ENCODE measurements around the gene TGM5. TPM values are rescaled to one million over a fixed set of nuclear protein-coding genes. Genes with fewer than 3 reads are reported as not detected.

TGM5 gene
- total RNA-seq, 1 experiment from 2014 or later, result 0.39 TPM

- BruUV-seq (replicated peaks), result no TSS peak
- Histone ChIP-seq H3F3A (ENCODE audit: insufficient read depth, low read depth) (peaks cover 8% of the 10 kb centered on the region; the same call in 1 of the 2 replicates), H2AFZ (no peak overlapping the region), H3K4me3 (no peak overlapping the region), H3K4me1 (replicated peaks; ENCODE audit: insufficient read depth) (peaks cover 20% of the 10 kb centered on the region), H3K27ac (no peak overlapping the region), H4K20me1 (ENCODE audit: insufficient read depth) (no peaks in the 10 kb centered on the region), H3K36me3 (ENCODE audit: low read depth) (no peaks in the 10 kb centered on the region), H3K9me2 (ENCODE audit: insufficient read depth) (no peaks in the 10 kb centered on the region), H3K79me2 (ENCODE audit: low read depth) (no peaks in the 10 kb centered on the region), H3K27me3 (ENCODE audit: insufficient read depth, low read depth) (no peaks in the 10 kb centered on the region), H3K4me2 (no peak overlapping the region), H3K9me3 (ENCODE audit: insufficient read depth, low read depth) (no peaks in the 10 kb centered on the region)
- intact Hi-C loops (cut with micrococcal nuclease; ENCODE audit: unreplicated experiment), result no loop called here
- no peak for DNase-seq
- POLR2A ChIA-PET (ENCODE audit: unreplicated experiment), result no interaction called here
- TF ChIP-seq EZH2 (IDR thresholded peaks at IDR 0.05; ENCODE audit: low read depth) (no peak), CTCF (conservative IDR thresholded peaks at IDR 0.05) (no peak)
- CTCF ChIA-PET, result no interaction called here
Measured at GRCh38 chr15:43238671-43239131, 28.0 kb downstream of the TGM5 start.

GRCh38 chr15:43237842-43238470, 28.8 kb downstream of the TGM5 start:
- intact Hi-C loops (cut with micrococcal nuclease; ENCODE audit: unreplicated experiment), result no loop called here
- no peaks in the 10 kb centered on the region for H3K27me3 ChIP-seq (ENCODE audit: insufficient read depth, low read depth)
- DNase-seq, result no peak
- H3K4me3 ChIP-seq, result no peak overlapping the region
- H2AFZ ChIP-seq, result no peak overlapping the region
- H3K36me3 ChIP-seq (ENCODE audit: low read depth), result no peaks in the 10 kb centered on the region
- no peaks in the 10 kb centered on the region for H4K20me1 ChIP-seq (ENCODE audit: insufficient read depth)
- TF ChIP-seq CTCF (conservative IDR thresholded peaks at IDR 0.05) (no peak), EZH2 (IDR thresholded peaks at IDR 0.05; ENCODE audit: low read depth) (no peak)
- CTCF ChIA-PET, result no interaction called here
- POLR2A ChIA-PET (ENCODE audit: unreplicated experiment), result no interaction called here
- no peak overlapping the region for H3K4me2 ChIP-seq
- no TSS peak for BruUV-seq (replicated peaks)
- no peaks in the 10 kb centered on the region for H3K79me2 ChIP-seq (ENCODE audit: low read depth)
- H3K4me1 ChIP-seq (replicated peaks; ENCODE audit: insufficient read depth), result peaks cover 18% of the 10 kb centered on the region
- H3K9me3 ChIP-seq (ENCODE audit: insufficient read depth, low read depth), result no peaks in the 10 kb centered on the region
- no peak overlapping the region for H3K27ac ChIP-seq
- H3K9me2 ChIP-seq (ENCODE audit: insufficient read depth), result no peaks in the 10 kb centered on the region
- H3F3A ChIP-seq (ENCODE audit: insufficient read depth, low read depth), result peaks cover 3% of the 10 kb centered on the region; the same call in 1 of the 2 replicates

DNA sequence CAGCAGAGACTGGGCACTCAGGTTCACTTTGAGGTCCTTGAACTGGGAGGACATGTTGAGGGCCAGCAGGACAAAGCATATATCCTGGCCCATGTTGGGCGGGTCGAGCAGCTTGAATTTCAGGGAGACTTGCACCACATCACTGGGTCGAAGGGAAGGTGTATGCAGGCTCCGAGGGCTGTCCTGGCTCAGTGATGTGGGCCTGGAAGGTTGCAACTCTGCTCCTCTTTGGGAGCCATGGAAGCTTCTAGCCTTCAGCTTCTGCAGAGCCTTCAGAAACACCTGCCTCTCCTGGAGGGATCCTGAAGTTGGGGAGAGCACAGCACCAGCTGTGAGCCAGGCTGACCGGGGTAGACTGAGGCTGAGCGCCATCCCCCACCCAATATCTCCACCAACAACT, 31.2 kb downstream of the TGM5 start:
- H3F3A ChIP-seq (ENCODE audit: insufficient read depth, low read depth), result peaks cover 20% of the 10 kb centered on the region
- intact Hi-C loops (cut with micrococcal nuclease; ENCODE audit: unreplicated experiment), result no loop called here
- no peak overlapping the region for H3K4me3 ChIP-seq
- CTCF ChIA-PET, result no interaction called here
- no peak overlapping the region for H2AFZ ChIP-seq
- H3K9me2 ChIP-seq (ENCODE audit: insufficient read depth), result no peaks in the 10 kb centered on the region
- no peak for TF ChIP-seq EZH2 (IDR thresholded peaks at IDR 0.05; ENCODE audit: low read depth)
- no peak for TF ChIP-seq CTCF (conservative IDR thresholded peaks at IDR 0.05)
- POLR2A ChIA-PET (ENCODE audit: unreplicated experiment), result no interaction called here
- no peak overlapping the region for H3K27ac ChIP-seq
- H3K79me2 ChIP-seq (ENCODE audit: low read depth), result no peaks in the 10 kb centered on the region
- no peaks in the 10 kb centered on the region for H4K20me1 ChIP-seq (ENCODE audit: insufficient read depth)
- peaks cover 27% of the 10 kb centered on the region for H3K4me1 ChIP-seq (replicated peaks; ENCODE audit: insufficient read depth)
- no peak overlapping the region for H3K4me2 ChIP-seq
- no peaks in the 10 kb centered on the region for H3K27me3 ChIP-seq (ENCODE audit: insufficient read depth, low read depth)
- no TSS peak for BruUV-seq (replicated peaks)
- H3K36me3 ChIP-seq (ENCODE audit: low read depth), result no peaks in the 10 kb centered on the region
- DNase-seq, result no peak
- no peaks in the 10 kb centered on the region for H3K9me3 ChIP-seq (ENCODE audit: insufficient read depth, low read depth)

All from PC-9 (cell line).